22Rv1 (cell line): ENCODE results near the gene BLOC1S6.
"Not testable (repeated sequence)": the region's sequence is repeated elsewhere in the genome, so short reads cannot be mapped to it uniquely, and the experiment has no call there.

Experiments
- H3K27ac ChIP-seq: fragments of 450-650 bp; 2 replicates; pipeline ENCODE4 v1.5.1; 2017
- ZFX ChIP-seq: fragments of 450-650 bp; IDR thresholded peaks from 2 replicates; pipeline ENCODE4 v1.6.1; 2017; ENCODE audit warnings: antibody characterized with exemption, borderline replicate concordance
- TF ChIP-seq, protein P1 (sequence below): fragments of 450-650 bp; IDR thresholded peaks from 2 replicates; pipeline ENCODE4 v1.5.1; 2017; ENCODE audit warnings: mild to moderate bottlenecking

The BLOC1S6 gene

DNA sequence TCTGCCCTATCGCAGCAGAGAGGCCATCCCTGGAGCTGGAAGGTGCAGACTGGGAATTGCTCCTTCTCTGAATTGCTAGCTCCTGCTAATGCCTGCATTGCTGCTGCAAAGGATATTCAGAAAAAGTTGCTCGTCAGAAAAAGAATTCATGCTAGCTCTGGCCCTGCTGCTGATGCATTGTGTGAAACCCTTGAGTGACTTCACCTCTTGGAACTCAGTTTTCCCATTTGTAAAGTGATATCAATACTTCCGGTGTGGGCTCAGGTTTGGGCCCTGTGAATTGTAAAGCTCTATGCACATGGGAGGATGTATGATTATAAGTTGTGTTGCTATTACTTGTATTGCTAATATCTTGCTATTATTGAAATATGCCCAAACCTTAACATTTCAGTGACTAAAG lies 59.0 kb downstream of the BLOC1S6 start:
- H3K27ac ChIP-seq = no peak overlapping the region
- TF ChIP-seq, protein P1, sequence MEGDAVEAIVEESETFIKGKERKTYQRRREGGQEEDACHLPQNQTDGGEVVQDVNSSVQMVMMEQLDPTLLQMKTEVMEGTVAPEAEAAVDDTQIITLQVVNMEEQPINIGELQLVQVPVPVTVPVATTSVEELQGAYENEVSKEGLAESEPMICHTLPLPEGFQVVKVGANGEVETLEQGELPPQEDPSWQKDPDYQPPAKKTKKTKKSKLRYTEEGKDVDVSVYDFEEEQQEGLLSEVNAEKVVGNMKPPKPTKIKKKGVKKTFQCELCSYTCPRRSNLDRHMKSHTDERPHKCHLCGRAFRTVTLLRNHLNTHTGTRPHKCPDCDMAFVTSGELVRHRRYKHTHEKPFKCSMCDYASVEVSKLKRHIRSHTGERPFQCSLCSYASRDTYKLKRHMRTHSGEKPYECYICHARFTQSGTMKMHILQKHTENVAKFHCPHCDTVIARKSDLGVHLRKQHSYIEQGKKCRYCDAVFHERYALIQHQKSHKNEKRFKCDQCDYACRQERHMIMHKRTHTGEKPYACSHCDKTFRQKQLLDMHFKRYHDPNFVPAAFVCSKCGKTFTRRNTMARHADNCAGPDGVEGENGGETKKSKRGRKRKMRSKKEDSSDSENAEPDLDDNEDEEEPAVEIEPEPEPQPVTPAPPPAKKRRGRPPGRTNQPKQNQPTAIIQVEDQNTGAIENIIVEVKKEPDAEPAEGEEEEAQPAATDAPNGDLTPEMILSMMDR = no peak
- TF ChIP-seq ZFX = no peak

DNA sequence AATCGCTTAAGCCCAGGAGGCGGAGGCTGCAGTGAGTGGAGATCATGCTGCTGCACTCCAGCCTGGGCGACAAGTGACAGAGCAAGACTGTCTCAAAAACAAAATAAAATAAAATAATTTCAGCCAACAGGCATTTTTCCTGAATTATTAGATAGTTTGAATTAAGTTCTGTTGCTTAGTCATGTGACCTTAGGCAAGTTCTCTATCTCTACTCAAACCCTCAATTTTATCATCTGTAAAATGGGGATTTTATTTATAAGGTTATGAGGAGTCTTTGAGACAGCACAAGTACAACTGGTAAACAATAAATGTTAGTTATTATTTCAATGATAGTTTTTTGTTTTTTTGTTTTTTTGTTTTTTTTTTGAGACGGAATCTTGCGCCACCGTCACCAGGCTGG lies 60.6 kb downstream of the BLOC1S6 start:
- TF ChIP-seq, protein P1 = no peak
- no peak for TF ChIP-seq ZFX

DNA sequence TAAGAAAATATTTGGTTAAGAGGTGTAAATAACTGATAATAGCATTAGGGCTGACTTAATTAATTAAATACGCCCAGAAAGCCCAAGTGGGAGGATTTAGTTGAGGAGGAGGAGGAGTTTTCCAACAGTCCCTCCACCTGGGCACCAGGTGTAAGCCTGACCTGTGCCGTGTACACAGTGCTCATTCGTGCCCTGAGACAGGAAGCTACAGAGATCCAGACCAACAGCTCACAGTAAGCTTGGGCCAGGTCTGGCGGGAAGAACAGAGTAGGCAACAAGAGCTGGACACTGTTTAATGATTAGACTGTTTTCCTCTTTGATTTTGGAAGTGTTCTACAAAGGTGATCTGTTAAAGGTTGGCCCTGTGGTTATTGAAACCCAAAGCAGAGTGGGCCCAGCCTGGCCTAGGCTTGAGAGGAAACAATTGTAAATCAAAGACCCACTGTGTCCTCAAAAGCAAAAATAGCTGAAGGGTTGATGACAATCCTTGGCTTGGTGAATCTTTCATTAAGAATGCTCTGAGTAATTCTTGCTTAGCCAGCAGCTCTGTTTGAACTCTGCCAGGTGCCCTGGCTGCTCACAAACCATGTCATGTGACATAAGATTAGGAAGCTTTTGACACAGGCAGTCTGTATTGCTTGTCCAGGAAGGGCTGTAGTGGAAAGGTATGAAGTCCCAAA lies 61.5 kb downstream of the BLOC1S6 start:
- H3K27ac ChIP-seq = no peak overlapping the region
- TF ChIP-seq ZFX = no peak
- TF ChIP-seq, protein P1 = no peak

More for the DNA sequence above, 60.6 kb downstream of the BLOC1S6 start:
- H3K27ac ChIP-seq = no peak overlapping the region

DNA sequence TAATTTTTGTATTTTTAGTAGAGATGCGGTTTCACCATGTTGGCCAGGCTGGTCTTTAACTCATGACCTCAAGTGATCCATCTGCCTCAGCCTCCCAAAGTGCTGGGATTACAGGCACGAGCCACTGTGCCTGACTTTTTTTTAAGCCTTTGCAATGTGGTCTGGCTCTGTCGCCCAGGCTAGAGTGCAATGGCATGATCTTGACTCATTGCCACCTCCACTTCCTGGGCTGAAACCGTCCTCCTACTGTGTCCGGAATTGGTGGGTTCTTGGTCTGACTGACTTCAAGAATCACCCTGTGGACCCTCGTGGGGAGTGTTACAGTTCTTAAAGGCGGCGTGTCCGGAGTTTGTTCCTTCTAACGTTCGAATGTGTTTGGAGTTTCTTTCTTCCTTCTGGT lies 62.8 kb downstream of the BLOC1S6 start:
- not testable (repeated sequence) for H3K27ac ChIP-seq

DNA sequence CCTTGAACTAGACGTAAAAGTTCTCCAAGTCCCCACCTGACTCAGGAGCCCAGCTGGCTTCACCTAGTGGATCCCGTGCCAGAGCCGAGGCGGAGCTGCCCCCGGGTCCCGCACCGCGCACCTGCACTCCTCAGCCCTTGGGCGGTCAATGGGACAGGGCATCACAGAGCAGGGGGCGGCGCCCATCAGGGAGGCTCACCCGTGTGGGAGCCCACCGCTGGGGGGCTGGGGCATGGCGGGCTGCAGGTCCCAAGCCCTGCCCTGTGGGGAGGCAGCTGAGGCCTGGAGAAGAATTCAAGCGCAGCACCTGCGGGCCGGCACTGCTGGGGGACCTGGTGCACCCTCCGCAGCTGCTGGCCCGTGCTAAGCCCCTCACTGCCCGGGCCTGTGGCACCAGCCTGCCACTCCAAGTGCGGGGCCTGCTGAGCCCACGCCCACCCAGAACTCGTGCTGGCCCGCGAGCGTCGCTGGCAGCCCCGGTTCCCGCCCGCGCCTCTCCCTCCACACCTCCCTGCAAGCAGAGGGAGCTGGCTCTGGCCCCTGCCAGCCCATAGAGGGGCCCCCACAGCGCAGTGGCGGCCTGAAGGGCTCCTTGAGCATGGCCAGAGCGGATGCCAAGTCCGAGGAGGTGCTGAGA lies 63.8 kb downstream of the BLOC1S6 start:
- TF ChIP-seq ZFX = no peak
- TF ChIP-seq, protein P1 = no peak

DNA sequence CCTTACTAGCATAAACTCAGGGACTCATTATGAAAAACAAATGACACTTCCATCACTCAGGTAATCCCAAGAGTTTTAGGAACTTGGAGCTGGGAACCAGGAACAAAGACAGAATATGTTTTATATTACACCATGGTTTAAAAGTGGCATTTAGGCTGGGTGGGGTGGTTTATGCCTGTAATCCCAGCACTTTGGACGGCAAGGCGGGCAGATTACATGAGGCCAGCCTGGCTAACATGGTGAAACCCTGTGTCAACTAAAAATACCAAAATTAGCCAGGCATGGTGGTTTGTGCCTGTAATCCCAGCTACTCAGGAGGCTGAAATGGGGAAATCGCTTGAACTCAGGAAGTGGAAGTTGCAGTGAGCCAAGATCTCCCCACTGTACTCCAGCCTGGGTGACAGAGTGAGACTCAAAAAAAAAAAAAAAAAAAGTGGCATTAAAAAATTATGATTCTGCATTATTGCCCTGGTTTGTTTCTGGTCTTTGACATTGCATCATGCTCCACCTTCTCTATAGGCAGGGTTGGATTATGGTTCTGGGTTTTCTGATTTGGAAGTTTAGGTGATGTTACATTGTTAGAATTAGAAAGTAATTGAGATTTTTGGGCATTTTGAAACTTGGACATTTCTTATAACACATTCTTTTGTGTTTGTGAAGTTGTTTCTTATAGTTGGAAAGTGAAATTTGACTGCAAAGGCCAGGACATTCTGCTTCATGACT lies 66.7 kb downstream of the BLOC1S6 start:
- TF ChIP-seq, protein P1 = no peak
- no peak for TF ChIP-seq ZFX
- H3K27ac ChIP-seq = no peak overlapping the region

More for the DNA sequence above, 63.8 kb downstream of the BLOC1S6 start:
- H3K27ac ChIP-seq = no peak overlapping the region

DNA sequence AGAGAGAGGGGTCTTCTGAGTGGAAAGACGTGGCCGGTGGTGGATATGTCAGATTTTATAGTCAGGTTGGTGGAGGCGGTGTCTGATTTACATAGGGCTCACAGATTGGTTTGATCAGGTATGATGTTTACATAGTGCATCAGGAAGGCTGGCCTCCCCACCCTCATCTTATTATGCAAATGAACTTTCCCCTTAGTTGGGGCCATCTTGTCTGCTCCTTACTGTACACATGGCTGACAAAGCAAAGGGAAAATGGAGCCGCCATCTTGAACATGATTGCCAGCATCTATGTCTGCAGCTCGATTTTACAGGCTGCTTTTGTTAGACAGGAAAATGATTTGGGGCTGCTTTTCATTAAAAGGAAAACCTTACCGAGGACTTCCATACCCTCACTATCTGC lies 67.6 kb downstream of the BLOC1S6 start:
- no peak overlapping the region for H3K27ac ChIP-seq
- TF ChIP-seq ZFX = no peak
- TF ChIP-seq, protein P1 = no peak
